Astrocyte of the cerebellum (primary cell): ENCODE data around the gene RNU7-1.

ENCODE experiments used
- DNase-seq: peaks from one replicate; pipeline ENCODE4 v3.0.0-alpha.2; 2011; ENCODE audit warnings: low read depth
- H3K4me3 ChIP-seq: 2 replicates; pipeline ENCODE4 v1.5.1; 2011; ENCODE audit warnings: mild to moderate bottlenecking, low read depth, low read length, moderate library complexity
- in situ Hi-C: cut with HindIII; loops from 2 replicates; pipeline ENCODE4 v1.10.0; 2017; ENCODE audit warnings: low sequenced_read_pairs
- TF ChIP-seq, protein P1 (sequence below): IDR thresholded peaks from 2 replicates; pipeline ENCODE4 v1.5.1; 2012; ENCODE audit warnings: low read length, low read depth, moderate library complexity, mild to moderate bottlenecking; ENCODE audit errors: missing control alignments

Gene RNU7-1

DNA sequence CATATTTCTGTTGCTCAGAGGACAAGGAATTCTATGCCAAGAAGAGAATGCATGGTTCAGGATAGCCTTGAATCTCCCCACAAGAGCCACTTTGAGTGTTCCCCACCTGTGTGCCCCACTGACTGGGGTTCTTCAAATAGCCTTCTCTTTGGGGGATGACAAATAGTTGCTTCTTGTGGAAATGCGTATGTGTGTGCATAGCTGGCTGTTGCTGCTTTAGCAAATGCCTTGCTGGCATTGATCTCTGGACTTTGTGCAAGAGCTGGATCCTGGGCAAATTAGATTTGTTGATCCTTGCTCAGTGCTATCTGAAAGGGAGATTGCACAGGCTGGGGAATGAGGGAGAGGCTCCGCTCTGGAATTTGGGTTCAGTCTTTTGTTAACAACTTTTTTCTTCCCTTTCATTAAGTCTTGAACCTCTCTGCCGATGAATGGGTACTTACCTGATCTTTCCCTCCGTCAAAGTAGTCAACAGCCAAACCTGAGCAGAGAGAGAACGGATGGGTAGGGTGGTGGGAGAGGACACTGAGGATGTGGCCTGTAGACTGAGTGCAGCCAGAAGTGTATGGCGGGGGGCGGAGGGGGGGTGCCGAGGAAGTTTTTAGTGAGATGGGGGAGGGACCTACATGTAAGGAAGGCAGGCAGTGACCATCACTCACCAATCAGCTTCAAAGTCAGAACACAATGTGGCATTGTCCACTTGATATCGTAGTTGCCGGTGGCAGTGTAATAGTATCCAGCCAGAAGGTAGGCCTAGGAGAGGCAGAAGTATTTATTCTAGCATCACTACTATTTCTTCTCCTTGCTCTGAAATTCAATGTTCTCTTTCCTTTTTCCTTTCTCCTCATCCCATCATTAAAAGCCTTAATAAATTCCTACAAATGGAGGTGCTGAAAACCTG lies 37.8 kb downstream of the RNU7-1 start:
- TF ChIP-seq, protein P1, sequence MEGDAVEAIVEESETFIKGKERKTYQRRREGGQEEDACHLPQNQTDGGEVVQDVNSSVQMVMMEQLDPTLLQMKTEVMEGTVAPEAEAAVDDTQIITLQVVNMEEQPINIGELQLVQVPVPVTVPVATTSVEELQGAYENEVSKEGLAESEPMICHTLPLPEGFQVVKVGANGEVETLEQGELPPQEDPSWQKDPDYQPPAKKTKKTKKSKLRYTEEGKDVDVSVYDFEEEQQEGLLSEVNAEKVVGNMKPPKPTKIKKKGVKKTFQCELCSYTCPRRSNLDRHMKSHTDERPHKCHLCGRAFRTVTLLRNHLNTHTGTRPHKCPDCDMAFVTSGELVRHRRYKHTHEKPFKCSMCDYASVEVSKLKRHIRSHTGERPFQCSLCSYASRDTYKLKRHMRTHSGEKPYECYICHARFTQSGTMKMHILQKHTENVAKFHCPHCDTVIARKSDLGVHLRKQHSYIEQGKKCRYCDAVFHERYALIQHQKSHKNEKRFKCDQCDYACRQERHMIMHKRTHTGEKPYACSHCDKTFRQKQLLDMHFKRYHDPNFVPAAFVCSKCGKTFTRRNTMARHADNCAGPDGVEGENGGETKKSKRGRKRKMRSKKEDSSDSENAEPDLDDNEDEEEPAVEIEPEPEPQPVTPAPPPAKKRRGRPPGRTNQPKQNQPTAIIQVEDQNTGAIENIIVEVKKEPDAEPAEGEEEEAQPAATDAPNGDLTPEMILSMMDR = no peak
- no peak overlapping the region for H3K4me3 ChIP-seq
- in situ Hi-C loops = no loop called here
- DNase-seq = no peak

DNA sequence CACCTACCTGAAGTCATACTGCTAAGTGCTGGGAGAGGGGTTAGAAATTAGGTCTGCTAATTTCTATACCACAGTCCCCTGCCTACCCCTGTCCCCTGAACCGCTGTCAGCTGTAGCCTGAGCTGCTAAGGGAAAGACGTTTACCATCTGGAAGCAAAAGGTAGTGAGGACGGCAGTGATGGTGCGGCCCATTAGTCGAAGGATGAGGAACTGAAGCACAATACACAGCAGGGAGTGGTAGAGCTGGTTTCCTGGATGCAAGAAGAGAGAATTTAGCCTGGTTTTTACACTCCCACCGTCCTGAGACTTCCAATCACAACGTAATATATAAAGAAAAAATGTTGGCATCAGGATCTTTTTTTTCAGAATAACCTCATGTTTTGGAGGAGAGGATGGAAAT lies 38.9 kb downstream of the RNU7-1 start:
- TF ChIP-seq, protein P1 = no peak
- H3K4me3 ChIP-seq = no peak overlapping the region
- no peak for DNase-seq
- in situ Hi-C loops = no loop called here

DNA sequence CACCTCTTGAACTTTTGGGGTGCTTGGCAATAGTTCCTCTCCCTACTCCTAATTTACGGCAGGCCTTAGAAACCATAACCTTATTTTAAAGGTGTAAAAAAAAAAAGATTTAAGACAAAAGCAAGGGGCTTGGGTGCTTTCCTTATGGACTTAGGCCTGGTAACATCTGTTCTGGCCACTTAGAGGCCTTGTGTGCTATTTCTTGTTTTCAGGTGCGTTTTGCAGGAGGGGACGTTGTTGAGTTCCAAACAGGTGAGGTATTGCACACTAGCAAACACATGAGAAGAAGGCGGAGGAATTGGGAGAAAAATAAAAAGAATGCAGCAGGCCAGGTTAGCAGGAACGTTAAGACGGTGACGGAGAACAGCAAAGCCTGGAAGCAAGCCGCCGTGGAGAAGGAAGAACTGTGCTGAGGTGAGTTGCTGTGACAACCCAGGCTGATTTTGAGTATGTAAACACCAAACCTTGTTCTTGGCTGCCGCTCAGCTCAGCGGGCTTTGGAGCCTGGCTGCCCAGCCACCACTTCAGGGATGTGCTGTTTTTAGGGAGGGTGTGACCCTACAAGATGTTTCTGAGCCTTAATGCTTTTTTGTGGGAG lies 44.4 kb downstream of the RNU7-1 start:
- TF ChIP-seq, protein P1 = no peak
- H3K4me3 ChIP-seq = no peak overlapping the region
- no peak for DNase-seq
- in situ Hi-C loops = no loop called here
